Measurements from ENCODE around the gene OLFM1. TPM values are rescaled to one million over a fixed set of nuclear protein-coding genes. Genes with fewer than 3 reads are reported as not detected.

OLFM1 gene
- total and polyA plus RNA-seq, 4 donors: 2.0 to 5.9 (median 4.4) TPM

GRCh38 chr9:135043345-135043744 lies 44.1 kb upstream of the OLFM1 start:
- 85% methylated on average over 11 of the region's 11 CpGs for WGBS

GRCh38 chr9:135045264-135045927 lies 42.1 kb upstream of the OLFM1 start:
- no peak for DNase-seq (ENCODE audit: low spot score)
- WGBS: 89% methylated on average over 25 of the region's 25 CpGs
- H3K9me3 ChIP-seq (ENCODE audit: control insufficient read depth in 4 of 4, low read length in 3 of 4): no peaks in the 10 kb centered on the region
- H3K4me3 ChIP-seq (ENCODE audit: low read depth in 1 of 3, low read length in 3 of 3): no peak overlapping the region
- H3K9ac ChIP-seq (ENCODE audit: low read depth in 1 of 2, low read length in 2 of 2): no peak overlapping the region
- no peaks in the 10 kb centered on the region for H3K27me3 ChIP-seq (ENCODE audit: control insufficient read depth in 4 of 4, insufficient read depth in 4 of 4, low read length in 3 of 4)
- H3K36me3 ChIP-seq (ENCODE audit: control insufficient read depth in 4 of 4, insufficient read depth in 3 of 4, low read depth in 1 of 4, low read length in 3 of 4): no peaks in the 10 kb centered on the region
- no peak overlapping the region for H3K27ac ChIP-seq (ENCODE audit: low read depth in 1 of 2, low read length in 2 of 2)
- TF ChIP-seq RAD21 (IDR thresholded peaks at IDR 0.05) (no peak), FOXA1 (IDR thresholded peaks at IDR 0.05) (no peak), NR2F2 (IDR thresholded peaks at IDR 0.05) (no peak), RXRA (IDR thresholded peaks at IDR 0.05) (no peak), REST (IDR thresholded peaks at IDR 0.05) (no peak), JUND (IDR thresholded peaks at IDR 0.05) (no peak), HNF4A (conservative IDR thresholded peaks at IDR 0.05) (no peak), GABPA (IDR thresholded peaks at IDR 0.05 in 1 of 2, conservative IDR thresholded peaks at IDR 0.05 in 1 of 2) (no peak), EGR1 (IDR thresholded peaks at IDR 0.05; ENCODE audit: low read depth in 2 of 2) (no peak), ZBTB33 (IDR thresholded peaks at IDR 0.05) (no peak), CTCF (IDR thresholded peaks at IDR 0.05; ENCODE audit: low read depth, low read length, missing input control) (no peak), HNF4G (IDR thresholded peaks at IDR 0.05) (no peak), MAX (IDR thresholded peaks at IDR 0.05) (no peak), SP1 (IDR thresholded peaks at IDR 0.05) (no peak), FOXA2 (IDR thresholded peaks at IDR 0.05) (no peak)
- TF ChIP-seq, protein P1, sequence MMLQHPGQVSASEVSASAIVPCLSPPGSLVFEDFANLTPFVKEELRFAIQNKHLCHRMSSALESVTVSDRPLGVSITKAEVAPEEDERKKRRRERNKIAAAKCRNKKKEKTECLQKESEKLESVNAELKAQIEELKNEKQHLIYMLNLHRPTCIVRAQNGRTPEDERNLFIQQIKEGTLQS (IDR thresholded peaks at IDR 0.05): no peak
- no peaks in the 10 kb centered on the region for H3K4me1 ChIP-seq (ENCODE audit: control insufficient read depth in 4 of 4, insufficient read depth in 4 of 4, low read length in 3 of 4)

More at GRCh38 chr9:135043345-135043744, 44.1 kb upstream of the OLFM1 start:
- H3K9me3 ChIP-seq (ENCODE audit: control insufficient read depth in 4 of 4, low read length in 3 of 4): no peaks in the 10 kb centered on the region
- no peak overlapping the region for H3K27ac ChIP-seq (ENCODE audit: low read depth in 1 of 2, low read length in 2 of 2)
- H3K36me3 ChIP-seq (ENCODE audit: control insufficient read depth in 4 of 4, insufficient read depth in 3 of 4, low read depth in 1 of 4, low read length in 3 of 4): no peaks in the 10 kb centered on the region
- TF ChIP-seq RXRA (IDR thresholded peaks at IDR 0.05): no peak
- no peak for TF ChIP-seq TAF1 (conservative IDR thresholded peaks at IDR 0.05)
- no peak for TF ChIP-seq GABPA (IDR thresholded peaks at IDR 0.05 in 1 of 2, conservative IDR thresholded peaks at IDR 0.05 in 1 of 2)
- no peak for TF ChIP-seq EGR1 (IDR thresholded peaks at IDR 0.05; ENCODE audit: low read depth in 2 of 2)
- no peak for TF ChIP-seq ZBTB33 (IDR thresholded peaks at IDR 0.05)
- TF ChIP-seq, protein P1 (IDR thresholded peaks at IDR 0.05): no peak
- no peak overlapping the region for H3K9ac ChIP-seq (ENCODE audit: low read depth in 1 of 2, low read length in 2 of 2)
- no peak overlapping the region for H3K4me3 ChIP-seq (ENCODE audit: low read depth in 1 of 3, low read length in 3 of 3)
- H3K27me3 ChIP-seq (ENCODE audit: control insufficient read depth in 4 of 4, insufficient read depth in 4 of 4, low read length in 3 of 4): no peaks in the 10 kb centered on the region
- H3K4me1 ChIP-seq (ENCODE audit: control insufficient read depth in 4 of 4, insufficient read depth in 4 of 4, low read length in 3 of 4): no peaks in the 10 kb centered on the region
- no peak for DNase-seq (ENCODE audit: low spot score)

All from liver (tissue), 9 donors.